ENCODE data around the gene LRRC18.

LRRC18 gene

GRCh38 chr10:48894911-48895802 lies 44.5 kb downstream of the LRRC18 start:
- H3K4me1 ChIP-seq (ENCODE audit: insufficient read depth, low read length, severe bottlenecking): no peaks in the 10 kb centered on the region
- H3F3A ChIP-seq (ENCODE audit: insufficient read depth, low read length): no peaks in the 10 kb centered on the region
- H3K9ac ChIP-seq (ENCODE audit: low read length): no peak overlapping the region
- H3K36me3 ChIP-seq (ENCODE audit: insufficient read depth, low read length): peaks cover 97% of the 10 kb centered on the region
- H3K4me3 ChIP-seq (ENCODE audit: low read depth, low read length, poor library complexity, severe bottlenecking): no peak overlapping the region
- H3K9me3 ChIP-seq (ENCODE audit: low read length): no peaks in the 10 kb centered on the region
- TF ChIP-seq EZH2 (IDR thresholded peaks at IDR 0.05; ENCODE audit: borderline replicate concordance, low read length) (no peak), CTCF (IDR thresholded peaks at IDR 0.05; ENCODE audit: low read length) (no peak)
- H3K9me2 ChIP-seq (ENCODE audit: low read depth, low read length): no peaks in the 10 kb centered on the region
- no peaks in the 10 kb centered on the region for H3K27me3 ChIP-seq (ENCODE audit: insufficient read depth, low read length)
- H3K27ac ChIP-seq (ENCODE audit: low read depth, low read length, poor library complexity, severe bottlenecking): no peak overlapping the region
- no peaks in the 10 kb centered on the region for H3K79me2 ChIP-seq (ENCODE audit: insufficient read depth, low read length)
- H4K20me1 ChIP-seq (ENCODE audit: insufficient read depth, low read length): no peaks in the 10 kb centered on the region
- no peak overlapping the region for H3K4me2 ChIP-seq (ENCODE audit: low read length)
- no peak overlapping the region for H2AFZ ChIP-seq (ENCODE audit: low read length)

- H3F3A ChIP-seq (ENCODE audit: insufficient read depth, low read length): no peaks in the 10 kb centered on the region
- H4K20me1 ChIP-seq (ENCODE audit: insufficient read depth, low read length): no peaks in the 10 kb centered on the region
- H3K36me3 ChIP-seq (ENCODE audit: insufficient read depth, low read length): peaks cover 68% of the 10 kb centered on the region
- no peaks in the 10 kb centered on the region for H3K4me1 ChIP-seq (ENCODE audit: insufficient read depth, low read length, severe bottlenecking)
- H3K9ac ChIP-seq (ENCODE audit: low read length): no peak overlapping the region
- H3K9me2 ChIP-seq (ENCODE audit: low read depth, low read length): no peaks in the 10 kb centered on the region
- TF ChIP-seq CTCF (IDR thresholded peaks at IDR 0.05; ENCODE audit: low read length) (no peak), EZH2 (IDR thresholded peaks at IDR 0.05; ENCODE audit: borderline replicate concordance, low read length) (no peak)
- no peak overlapping the region for H3K4me2 ChIP-seq (ENCODE audit: low read length)
- H3K27ac ChIP-seq (ENCODE audit: low read depth, low read length, poor library complexity, severe bottlenecking): no peak overlapping the region
- H3K4me3 ChIP-seq (ENCODE audit: low read depth, low read length, poor library complexity, severe bottlenecking): no peak overlapping the region
- no peaks in the 10 kb centered on the region for H3K79me2 ChIP-seq (ENCODE audit: insufficient read depth, low read length)
- no peaks in the 10 kb centered on the region for H3K27me3 ChIP-seq (ENCODE audit: insufficient read depth, low read length)
- H2AFZ ChIP-seq (ENCODE audit: low read length): no peak overlapping the region
- H3K9me3 ChIP-seq (ENCODE audit: low read length): no peaks in the 10 kb centered on the region
Observed at GRCh38 chr10:48890888-48891850, 48.5 kb downstream of the LRRC18 start.

- Histone ChIP-seq H3K4me2 (ENCODE audit: low read length) (no peak overlapping the region), H3K4me1 (ENCODE audit: insufficient read depth, low read length, severe bottlenecking) (no peaks in the 10 kb centered on the region), H2AFZ (ENCODE audit: low read length) (no peak overlapping the region), H3F3A (ENCODE audit: insufficient read depth, low read length) (no peaks in the 10 kb centered on the region), H4K20me1 (ENCODE audit: insufficient read depth, low read length) (no peaks in the 10 kb centered on the region), H3K27me3 (ENCODE audit: insufficient read depth, low read length) (no peaks in the 10 kb centered on the region), H3K27ac (ENCODE audit: low read depth, low read length, poor library complexity, severe bottlenecking) (no peak overlapping the region), H3K4me3 (ENCODE audit: low read depth, low read length, poor library complexity, severe bottlenecking) (no peak overlapping the region), H3K36me3 (ENCODE audit: insufficient read depth, low read length) (peaks cover 38% of the 10 kb centered on the region), H3K9me2 (ENCODE audit: low read depth, low read length) (no peaks in the 10 kb centered on the region), H3K79me2 (ENCODE audit: insufficient read depth, low read length) (no peaks in the 10 kb centered on the region), H3K9me3 (ENCODE audit: low read length) (no peaks in the 10 kb centered on the region), H3K9ac (ENCODE audit: low read length) (no peak overlapping the region)
- TF ChIP-seq CTCF (IDR thresholded peaks at IDR 0.05; ENCODE audit: low read length) (no peak), EZH2 (IDR thresholded peaks at IDR 0.05; ENCODE audit: borderline replicate concordance, low read length) (no peak)
Observed at GRCh38 chr10:48887982-48888381, 51.7 kb downstream of the LRRC18 start.

All from OCI-LY1 (cell line).